NB4 (cell line): ENCODE results near the gene FXR1.

ENCODE experiments used
- CTCF ChIP-seq: IDR thresholded peaks from one replicate; pipeline ENCODE4 v1.5.1; 2012; ENCODE audit warnings: low read depth, low read length
- MYC ChIP-seq: IDR thresholded peaks from 2 replicates; pipeline ENCODE4 v1.6.1; 2011; ENCODE audit warnings: low read depth, low read length
- POLR2A ChIP-seq: IDR thresholded peaks from 2 replicates; pipeline ENCODE4 v1.6.1; 2011; ENCODE audit warnings: mild to moderate bottlenecking; ENCODE audit not compliant: insufficient read length; ENCODE audit errors: extremely low read depth

- TF ChIP-seq CTCF, result no peak
- TF ChIP-seq POLR2A, result no peak
- no peak for TF ChIP-seq MYC
Measured at GRCh38 chr3:180882115-180882514, 30.4 kb upstream of the FXR1 start.
